HG03135 (cell line): ENCODE measurements around the gene CHST6.
"Not testable (repeated sequence)": the region's sequence is repeated elsewhere in the genome, so short reads cannot be mapped to it uniquely, and the experiment has no call there.

Experiments used
- ATAC-seq: cut with Tn5 transposase; IDR thresholded peaks from one replicate; pipeline ENCODE4 v1.9.1; 2021; ENCODE audit warnings: mild to moderate bottlenecking, moderate library complexity; ENCODE audit not compliant: unreplicated experiment

CHST6 gene

DNA sequence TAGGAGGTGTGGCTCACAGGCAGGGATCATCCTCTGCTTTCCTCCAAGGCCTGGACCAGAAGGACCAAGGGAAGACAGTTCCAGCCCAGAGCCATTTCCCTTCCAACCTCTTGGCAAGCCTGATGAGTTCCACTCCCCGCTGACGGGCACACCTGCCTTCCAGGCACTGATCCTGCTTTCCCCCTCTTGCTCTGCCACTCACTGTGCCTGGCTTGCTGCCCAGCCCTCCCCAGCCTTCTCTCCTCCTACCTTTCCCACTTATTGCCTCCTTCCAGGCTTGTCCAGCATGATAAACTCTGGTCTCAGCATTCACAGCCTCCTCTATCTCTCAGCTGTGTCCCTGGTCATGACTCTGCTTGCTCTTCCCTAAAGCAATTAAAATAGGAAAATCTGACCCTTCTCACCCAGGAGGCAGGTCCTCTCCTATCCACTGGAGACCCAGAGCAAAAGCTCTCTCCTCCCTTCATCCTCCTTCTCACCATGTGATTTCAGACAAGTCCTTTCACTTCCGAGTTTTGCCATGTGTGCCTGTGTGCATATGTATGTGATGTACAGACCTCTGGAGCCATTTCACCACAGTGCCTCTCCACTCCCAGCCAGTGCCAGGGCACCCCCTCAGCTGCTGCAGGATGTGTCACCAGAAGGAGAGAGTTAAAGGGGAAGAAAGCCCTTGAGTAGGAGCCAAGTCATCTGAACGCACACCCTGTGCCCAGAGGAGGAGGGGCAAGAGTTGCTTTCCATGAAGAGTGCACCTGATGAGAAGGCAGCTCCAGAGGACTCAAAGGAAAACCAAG, 17.4 kb downstream of the CHST6 start:
- no peak for ATAC-seq

DNA sequence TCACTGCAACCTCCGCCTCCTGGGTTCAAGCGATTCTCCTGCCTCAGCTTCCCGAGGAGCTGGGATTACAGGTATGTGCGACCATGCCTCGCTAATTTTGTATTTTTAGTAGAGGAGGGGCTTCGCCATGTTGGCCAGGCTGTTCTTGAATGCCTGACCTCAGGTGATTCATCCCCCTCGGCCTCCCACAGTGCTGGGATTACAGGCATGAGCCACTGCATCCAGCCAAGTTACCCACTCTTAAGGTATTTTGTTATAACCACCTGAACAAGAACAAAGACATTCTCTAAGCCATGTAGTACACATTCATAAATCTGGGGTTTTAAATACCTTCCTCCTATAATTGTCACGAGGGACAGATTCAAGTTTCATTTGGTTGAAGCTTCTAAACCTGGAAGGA, 18.4 kb downstream of the CHST6 start:
- no peak for ATAC-seq

DNA sequence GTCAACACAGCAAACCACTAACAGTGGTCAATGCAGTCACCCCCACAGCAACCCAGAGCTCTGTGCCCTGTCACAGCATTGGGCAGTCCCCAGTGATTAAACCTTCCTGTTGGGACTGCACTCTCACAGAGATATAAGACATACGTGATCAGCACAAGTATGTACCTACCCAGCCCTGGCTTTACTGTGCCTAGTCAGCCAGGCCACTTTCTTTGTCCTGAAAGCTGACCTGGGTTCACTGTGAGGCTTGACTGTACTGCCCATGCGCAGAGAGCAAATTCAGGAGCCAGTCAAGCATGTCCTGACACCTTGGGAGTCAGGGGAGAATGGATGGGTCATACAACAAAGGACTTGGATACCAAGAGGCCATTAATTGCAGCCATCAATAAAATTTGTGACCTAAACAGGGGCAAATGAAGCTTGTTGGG, 19.8 kb downstream of the CHST6 start:
- no peak for ATAC-seq

DNA sequence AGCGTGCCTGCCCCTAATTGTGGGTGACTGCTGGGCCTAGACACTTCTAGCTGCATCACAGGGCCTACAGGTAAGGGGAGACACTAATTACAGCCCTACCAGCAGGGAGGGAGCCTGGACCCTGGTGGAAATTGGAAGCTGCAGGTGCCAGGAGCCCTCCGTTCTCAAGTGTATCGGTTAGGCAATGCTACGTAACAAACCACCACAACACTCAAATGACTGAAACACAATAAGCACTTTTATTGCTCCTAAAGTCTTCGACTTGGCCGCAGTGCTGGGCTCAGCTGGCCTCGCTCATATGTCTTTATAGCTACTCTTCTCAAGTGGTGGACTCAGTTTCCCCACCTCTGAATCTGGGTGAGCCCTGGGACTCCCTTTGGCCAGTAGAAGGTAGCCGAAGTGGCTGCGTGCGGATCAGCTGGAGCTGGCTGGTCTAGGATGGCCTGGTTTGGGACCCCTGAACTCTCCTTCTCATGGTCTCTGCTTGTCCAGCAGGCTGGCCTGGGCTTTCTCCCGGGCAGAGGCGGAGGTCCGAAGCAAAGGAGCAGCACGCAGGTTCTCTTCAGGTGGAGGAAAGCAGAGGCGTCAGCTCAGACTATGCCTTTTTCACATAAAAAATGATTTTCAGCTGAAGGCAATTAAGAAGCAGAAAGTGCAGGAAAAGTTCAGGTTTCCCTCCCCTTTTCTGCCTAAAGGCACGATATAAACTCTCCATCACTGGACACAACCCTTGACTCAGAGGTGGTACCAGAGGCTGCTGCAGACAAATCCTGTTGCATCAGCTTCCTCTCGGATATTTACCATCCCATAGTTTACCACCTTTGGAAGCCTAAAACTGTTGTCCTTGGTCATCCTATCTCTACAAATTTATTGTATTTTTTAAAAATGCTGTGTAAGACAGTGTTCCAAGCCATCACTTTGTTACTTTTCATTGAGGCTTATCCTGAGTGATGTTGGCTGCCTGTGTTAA, 22.0 kb downstream of the CHST6 start:
- no peak for ATAC-seq

DNA sequence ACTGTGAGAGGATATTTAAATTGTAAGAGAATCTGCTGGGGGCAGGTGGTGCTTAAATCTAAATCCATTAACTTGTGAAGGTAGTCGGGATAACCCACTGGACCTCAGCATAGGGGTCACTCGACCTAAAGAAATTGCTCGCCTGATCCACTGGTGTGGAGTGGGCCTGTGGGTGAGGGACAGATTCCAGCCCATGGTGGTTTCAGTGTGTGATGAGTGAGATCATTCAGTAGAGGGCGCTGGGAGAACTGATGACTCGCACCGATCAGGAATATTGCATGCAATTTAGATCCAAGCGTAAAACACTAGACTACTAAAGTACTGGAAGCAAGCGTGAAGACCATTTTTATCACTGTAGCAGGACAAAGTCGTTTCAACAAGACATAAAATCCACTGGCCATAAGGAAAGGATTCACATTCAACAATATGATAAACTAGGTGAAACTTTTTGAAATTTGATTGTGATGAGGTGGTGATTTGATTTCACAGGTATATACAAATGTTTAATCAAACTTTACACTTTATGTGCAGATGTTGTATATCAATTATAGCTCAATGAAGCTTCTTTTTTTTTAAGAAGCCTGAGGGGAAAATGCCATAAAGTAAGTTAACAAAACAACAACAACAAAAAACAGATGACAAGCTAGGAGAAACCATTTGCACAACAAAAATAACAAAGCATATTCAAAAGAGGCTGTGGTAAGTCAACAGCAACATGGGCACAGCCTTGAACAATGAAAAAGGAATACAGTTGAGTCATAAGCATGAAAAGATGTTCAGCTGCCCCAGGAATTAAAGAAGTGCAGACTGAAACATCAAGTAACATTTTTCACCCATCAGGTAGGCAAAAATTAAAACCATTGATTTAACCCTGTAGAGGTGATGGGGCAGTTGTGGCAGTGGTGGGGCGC, 23.3 kb downstream of the CHST6 start:
- peak; percentile 73 for ATAC-seq

DNA sequence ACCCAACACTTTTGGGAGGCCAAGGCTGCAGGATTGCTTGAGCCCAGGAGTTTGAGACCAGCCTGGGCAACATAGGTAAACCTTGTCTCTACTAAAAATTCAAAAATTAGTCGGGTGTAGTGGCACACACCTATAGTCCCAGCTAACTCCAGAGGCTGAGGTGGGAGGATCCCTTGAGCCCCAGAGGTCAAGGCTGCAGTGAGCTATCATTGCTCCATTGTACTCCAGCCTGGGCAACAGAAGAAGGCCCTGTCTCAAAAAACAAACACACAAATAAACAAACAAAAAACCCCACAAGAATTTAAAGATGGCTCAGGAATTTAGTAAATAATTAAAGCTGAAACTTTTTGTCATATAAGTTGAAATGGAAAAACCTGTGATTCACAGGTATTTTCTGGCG, 28.5 kb downstream of the CHST6 start:
- no peak for ATAC-seq

DNA sequence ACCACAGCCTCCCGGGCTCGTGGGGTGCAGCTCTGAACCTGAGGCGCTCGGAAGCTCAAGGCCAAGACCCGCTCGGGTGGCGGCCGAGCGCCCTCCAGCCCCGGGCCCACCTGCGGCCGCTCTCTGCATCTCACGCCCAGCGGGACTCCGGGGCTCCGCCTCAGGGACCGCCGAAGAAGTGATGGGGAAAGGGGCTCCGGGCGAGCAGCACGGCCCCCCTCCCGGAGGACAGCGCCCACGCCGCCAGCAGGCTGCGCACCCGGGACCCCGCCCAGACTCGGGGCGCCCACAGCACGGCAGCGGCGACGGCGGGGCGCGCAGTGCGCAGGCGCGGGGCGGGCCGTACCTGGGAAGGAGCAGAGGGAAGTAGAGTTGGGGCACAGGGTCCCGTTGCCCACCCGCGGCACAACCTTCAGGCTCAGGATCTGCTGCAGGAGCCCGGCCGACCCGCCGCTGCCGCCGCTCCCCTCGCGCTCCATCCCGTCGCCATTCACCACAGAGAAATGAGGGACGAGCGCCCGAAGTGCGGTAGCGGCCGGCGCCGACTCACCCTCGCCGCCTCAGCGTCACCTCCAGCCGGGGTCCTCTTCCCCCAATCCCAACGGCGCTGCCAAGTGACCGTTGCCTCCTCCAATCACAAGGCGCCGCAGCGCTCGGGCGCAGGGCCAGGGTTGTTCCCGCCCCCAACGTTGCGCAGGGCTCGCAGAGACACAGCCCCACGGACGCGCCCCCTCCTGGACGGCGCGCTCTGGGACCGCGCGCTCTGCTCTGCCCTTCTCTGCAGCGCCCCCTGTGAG, 30.9 kb downstream of the CHST6 start, which contains the start of gene TMEM170A:
Gene TMEM170A (minus strand): TSS at position 568 of the 797 bp plus-strand sequence. CDS start 89 bp downstream, at position 479.
- ATAC-seq, result peak; percentile 93

DNA sequence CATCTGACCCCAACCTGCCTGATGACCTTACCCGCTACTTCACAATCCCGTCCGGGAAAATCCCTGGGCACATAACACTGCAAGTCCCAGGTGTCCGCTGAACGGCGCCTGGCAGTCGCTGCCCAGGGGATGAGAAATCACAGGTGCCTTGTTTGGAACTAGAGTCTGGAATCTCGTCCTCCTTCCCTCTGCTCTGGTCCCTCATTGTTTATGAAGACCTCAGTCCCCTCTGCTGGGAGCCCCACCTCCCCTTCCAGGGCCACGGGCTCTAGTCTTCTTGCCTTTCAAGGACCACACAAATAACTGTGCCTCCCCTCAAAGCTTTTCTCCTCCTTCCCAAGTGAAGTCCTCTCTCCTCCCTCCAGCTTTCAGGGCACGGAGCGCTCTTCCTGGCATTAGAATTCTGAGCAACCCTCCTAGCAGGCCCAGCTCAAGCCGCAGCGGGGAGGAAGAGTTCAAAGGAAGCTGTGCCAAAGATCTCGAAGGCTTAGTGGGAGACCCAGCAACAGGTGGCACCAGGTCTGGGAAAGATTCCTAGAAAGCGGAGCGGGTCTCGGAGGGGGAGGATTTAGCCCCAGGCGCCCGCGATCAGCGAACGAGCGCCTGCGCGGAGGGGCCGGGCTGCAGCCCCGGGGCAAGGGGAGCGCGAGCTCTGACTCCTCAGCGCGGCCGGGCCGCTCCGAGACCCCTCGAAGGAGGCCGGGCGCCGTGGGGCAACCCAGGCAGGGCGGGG, 31.7 kb downstream of the CHST6 start:
- peak; percentile 9 for ATAC-seq

DNA sequence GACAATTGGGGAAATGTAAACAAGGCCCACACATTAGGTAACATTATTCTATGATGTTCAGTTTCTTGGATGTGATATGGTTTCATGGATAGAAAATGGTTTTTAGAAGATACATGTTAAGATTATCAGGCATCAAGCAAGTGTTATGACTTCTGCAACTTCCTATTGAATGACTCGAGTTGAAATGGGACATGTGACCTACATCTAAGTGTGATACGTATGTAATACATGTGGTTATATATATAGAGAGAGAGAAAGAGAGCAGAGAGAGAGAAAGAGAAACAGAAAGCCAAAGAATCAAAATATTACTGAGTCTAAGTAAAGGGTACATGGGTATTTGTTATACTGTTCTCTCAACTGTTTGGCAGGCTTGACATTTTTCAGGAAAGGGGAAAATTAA, 32.4 kb downstream of the CHST6 start:
- peak; percentile 33 for ATAC-seq

DNA sequence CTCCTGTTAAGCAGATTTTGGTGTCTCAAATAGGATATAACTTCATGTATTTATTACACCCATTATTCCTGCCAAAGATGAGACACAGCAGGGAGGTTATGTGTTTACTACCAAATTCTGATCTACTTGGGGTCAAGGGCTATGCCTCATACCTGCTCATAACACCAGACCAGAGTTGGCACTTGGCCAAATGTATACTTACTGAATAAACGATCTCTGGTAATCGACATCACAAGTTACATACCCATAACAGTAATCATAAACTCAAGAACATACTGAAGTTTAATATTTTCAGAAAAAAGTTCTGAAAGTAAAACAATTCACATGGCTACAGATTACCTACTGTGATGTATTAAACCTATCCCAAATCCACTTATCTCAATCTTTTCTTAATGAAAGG, 33.7 kb downstream of the CHST6 start:
- ATAC-seq, result no peak

DNA sequence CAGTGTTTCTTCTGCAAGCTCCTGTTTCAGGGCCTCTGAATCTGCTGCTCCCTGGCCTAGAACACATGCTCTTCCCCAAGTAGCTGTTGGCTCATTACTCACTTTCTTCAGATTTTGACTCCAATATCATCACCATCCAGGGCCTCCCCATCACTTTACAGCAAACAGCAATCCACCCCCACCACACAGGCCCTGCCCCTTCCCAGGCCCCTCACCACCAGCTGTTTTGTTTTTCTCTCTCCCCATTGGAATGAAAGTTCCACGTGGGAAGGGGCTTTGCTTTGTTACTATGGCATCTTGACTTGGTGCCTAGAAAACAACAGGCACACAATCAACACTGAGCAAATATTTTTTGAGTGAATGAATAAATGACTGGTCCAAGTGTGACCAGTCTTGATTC, 34.8 kb downstream of the CHST6 start:
- no peak for ATAC-seq

DNA sequence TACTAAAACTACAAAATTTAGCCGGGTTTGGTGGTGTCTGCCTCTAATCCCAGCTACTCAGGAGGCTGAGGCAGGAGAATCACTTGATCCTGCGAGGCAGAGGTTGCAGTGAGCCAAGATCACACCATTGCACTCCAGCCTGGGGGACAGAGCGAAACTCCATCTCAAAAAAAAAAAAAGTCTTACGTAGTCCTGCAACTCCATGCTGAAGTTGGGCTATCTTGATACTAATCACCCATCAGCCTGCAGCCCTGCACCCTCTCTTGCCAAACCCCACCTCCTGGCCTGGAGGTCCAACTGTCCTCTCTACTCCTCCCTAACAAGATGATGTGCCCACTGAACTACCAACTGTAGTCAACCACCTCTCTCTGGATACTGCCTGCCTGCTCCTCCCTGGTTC, 35.5 kb downstream of the CHST6 start:
- no peak for ATAC-seq

DNA sequence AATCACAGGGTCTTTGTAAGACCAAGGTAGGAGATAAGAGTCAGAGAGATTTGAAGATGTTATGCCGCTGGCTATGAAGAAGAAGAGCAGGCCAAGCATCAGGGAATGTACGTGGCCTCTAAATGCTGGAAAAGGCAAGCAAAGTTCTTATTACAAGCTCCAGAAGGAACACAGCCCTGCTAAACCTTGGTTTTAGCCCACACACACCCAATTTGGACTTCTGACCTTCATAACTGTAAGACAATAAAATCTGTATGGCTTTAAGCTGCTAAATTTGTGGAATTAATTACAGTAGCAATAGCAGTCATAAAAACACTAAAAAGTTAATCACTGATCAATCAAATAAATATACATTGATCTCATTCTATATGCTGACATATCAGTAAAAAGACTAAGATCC, 36.8 kb downstream of the CHST6 start:
- no peak for ATAC-seq

DNA sequence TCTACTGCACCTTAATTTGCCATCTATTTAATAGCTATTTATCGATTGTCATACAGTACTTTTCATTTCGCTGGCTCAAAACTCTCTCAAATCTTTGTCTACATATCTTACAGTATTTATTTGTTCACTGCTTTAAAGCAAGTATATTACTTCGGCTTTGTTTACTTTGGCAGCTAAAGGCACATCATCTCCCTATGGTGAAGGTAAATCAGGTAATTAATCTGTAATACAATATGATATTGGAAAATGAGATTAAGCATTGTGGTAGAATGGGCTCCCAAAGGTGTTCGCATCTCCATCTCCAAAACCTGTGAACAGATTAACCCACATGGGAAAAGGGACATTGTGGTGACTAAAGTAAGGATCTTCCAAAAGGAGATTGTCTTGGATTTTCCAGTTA, 37.2 kb downstream of the CHST6 start:
- no peak for ATAC-seq

DNA sequence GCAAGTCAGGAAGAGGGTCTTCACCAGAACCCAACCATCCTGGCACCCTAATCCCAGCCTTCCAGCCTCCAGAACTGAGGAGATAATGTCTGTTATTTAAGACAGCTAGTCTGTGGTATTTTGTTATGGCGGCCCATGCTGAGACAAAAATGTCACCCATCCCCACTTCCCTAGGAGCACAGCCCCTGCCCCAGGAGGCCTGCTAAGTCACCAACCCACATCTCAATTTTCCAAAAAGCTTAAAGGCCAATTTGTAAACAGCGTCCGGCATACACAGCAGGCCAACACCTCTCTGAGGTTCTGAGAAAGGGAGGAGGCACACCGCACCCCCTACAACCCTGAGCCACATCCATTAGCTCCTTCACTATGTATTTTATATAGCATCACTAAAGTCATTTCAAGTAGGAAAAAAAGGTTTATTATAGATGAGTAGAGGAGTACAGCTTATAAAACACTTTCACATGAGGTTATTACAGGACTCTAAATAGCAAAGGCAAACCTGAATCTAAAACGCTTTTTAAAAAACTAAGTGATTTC, 37.7 kb downstream of the CHST6 start:
- ATAC-seq, result no peak

DNA sequence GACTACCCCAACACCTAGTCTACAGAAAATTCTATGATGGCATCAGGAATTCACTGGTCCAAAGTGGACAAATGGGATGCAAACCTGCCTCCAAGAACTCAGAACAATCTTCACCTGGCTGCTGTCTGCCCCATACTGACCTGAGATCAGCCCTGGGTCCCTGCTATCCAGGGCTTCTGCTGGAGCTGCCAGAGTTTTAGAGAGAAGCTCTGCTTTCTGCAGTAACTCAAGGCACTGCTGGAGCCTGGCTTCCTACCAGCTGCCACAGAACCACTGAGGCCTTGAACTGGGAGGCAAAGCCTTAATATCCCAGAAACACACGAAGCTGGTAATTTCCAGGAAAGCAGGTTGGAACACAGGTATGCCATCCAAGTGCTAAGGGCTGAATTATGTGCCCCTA, 38.3 kb downstream of the CHST6 start:
- no peak for ATAC-seq

DNA sequence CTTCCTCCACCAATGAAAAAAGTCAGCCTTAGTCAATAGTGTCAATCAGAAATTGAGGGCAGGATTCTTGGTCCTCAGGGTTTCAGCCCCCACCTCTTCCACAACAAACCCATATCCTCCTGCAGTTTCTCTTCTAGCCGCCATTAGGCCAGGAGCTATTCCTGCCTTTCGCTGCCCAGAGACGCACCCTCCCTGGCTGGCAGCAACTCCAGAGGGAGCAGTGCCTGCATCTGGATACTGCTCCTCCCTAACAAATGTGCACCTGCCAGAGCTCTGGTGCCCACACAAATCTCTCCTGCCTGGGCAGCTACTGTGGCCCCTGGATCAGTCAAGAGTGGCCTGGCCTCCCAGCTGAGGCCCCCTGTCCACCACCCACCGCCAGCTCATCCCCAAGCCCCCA, 38.8 kb downstream of the CHST6 start:
- ATAC-seq, result not testable (repeated sequence)

DNA sequence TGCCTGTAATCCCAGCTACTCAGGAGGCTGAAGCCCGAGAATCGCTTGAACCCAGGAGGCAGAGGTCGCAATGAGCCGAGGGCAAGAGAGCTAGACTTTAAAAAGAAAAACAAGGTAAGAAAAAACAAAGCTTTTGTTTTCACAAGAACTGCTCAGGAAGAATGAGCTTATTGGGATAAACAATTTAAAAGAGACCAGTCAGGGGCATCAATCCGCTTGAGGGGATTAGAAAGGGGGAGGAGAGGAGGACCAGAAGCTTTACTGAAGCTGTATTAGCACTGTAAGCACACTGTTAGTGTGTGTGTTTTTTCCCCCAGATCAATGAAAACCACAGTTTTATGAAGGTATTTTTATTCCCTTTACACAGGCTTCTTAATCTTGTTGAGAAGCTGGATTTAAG, 39.6 kb downstream of the CHST6 start:
- ATAC-seq, result no peak
